Subcutaneous adipose tissue (tissue), 4 donors: ENCODE measurements around the gene CMBL. TPM values are rescaled to one million over a fixed set of nuclear protein-coding genes. Genes with fewer than 3 reads are reported as not detected.

Source experiments
- CTCF ChIP-seq: fragments of 450-650 bp; IDR thresholded peaks from one replicate; pipeline ENCODE4 v1.5.1; 2016; ENCODE audit warnings: low read depth, mild to moderate bottlenecking, control low read depth, antibody characterized with exemption, moderate library complexity
- small RNA-seq: library from RNA; depleted of rRNA; stranded (forward); fragments of <200 nt; gene quantifications from one replicate; pipeline ENCODE3, GENCODE V24; 2016
- total RNA-seq, 4 donors: library from RNA; depleted of rRNA; stranded (reverse); fragments of >200 nt; gene quantifications; one replicate each; pipeline ENCODE4 v1.1.0, GENCODE V29; 2016

The CMBL gene
- total RNA-seq, 4 donors from 2014 or later = 8.5 to 19.9 (median 14.6) TPM

- TF ChIP-seq CTCF = no peak
Observed at GRCh38 chr5:10243660-10244240, 64.0 kb downstream of the CMBL start.

DNA sequence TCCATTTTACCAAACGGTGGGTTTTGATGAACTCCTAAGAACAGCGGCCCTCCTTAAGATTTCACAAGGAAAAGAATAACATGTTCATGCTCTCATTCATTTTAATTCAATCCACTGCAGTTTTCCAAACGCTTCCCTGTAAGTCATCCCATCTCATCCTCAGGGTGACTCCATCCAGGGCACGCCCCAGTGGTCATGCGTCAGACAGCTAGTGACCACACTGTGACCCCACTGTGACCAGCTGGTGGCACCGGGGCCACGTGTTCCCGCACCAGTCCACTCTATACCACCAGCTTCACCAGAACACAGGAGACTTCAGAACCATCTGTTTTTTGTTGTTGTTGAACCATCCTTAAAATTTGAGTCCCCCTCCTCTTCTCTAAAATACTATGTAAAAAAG is 72.4 kb downstream of the CMBL start:
- TF ChIP-seq CTCF = no peak

DNA sequence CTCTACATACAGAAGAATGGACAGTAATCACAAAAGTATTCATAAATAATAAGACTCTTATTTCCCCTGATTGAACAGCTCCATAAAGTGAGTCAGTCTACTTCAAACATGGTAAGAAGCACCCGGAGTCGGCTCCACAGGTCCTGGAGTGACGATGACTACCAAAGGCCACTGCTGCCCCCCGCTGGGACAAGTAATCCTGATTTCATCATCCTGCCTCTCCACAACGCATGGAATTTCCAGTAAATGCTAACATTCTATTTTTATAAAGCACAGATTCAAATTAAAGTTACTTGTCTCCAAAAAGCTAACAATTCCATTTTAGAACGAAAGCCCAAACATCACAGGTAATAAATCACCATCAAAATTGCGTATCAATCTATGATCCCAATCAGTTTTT is 74.2 kb downstream of the CMBL start:
- TF ChIP-seq CTCF = no peak

GRCh38 chr5:10233011-10233410 is 74.7 kb downstream of the CMBL start:
- no peak for TF ChIP-seq CTCF

- TF ChIP-seq CTCF = no peak
Observed at GRCh38 chr5:10232386-10232785, 75.3 kb downstream of the CMBL start.

DNA sequence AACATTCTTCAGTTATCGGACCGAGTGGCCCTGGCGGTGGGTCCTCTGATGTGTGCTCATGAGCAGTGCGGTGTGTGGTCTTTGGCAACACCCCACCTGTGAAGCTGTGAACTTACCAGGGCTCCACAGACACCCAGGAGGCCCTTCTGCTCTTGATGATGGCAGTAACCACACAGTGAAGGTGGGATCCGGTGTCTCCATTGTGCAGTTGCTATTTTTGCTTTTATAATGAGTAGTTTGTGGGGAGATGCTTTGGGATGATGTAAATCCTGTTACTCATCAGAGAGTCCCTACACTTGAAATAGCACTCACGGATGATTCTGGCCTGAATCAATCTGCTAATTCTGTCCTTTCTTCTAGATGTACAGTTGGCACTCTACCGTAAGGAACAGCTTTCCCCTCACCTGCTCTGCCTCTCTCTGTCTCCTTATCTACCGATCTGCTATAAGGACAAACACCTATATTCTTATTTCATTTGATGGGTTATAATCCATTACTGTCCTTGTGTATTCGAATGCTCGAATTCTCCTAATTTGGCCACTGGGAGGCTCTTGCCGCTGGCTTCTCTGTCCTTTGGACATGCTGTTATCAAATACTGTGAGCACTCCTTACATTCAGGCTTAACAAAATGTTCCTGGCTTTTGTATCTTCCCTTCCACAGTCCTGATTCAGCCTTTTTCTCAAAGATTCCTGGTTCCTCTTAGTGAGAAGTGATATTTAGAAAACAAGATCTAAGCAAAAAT is 78.2 kb downstream of the CMBL start:
- no peak for TF ChIP-seq CTCF

DNA sequence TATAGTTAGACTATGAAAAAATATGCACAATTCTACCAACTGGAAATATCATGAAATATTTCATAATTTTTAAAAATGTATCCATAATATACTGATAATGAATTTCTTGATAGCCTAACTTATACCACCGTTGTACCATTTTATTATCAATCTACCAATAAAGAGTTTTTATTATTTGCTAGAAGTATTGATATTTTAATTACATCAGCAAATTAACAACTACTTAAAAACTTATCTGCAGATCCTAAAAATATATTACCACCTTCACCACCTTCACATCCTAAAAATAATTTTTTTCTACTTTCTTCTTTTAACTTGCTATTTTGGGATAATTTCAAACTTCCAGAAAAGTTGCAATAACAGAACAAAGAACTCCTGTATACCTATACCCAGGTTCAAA is 79.4 kb downstream of the CMBL start:
- no peak for TF ChIP-seq CTCF

Small RNA genes within 50 kb of the gene (small RNA-seq; reads per million reads assigned to genes)
- 0.49 reads per million for gene RF00019

Other genes starting within 250 kb of the CMBL start
- gene ATPSCKMT, start 58.0 kb downstream of the CMBL start, total RNA-seq = 10 to 100 TPM; 10.0 to 28.7 (median 19.7) TPM
- 100 to 1,000 TPM; 130 to 187 (median 153) TPM for gene CCT5, start 57.6 kb downstream of the CMBL start, total RNA-seq
- gene MARCHF6, start 45.8 kb upstream of the CMBL start, total RNA-seq = 100 to 1,000 TPM in 3 of 4 donors, 10 to 100 TPM in 1; 80.1 to 136 (median 108) TPM
- 1 to 10 TPM in 1 of 4 donors, not detected in 3; 1.1 TPM for gene ROPN1L, start 134.0 kb upstream of the CMBL start, total RNA-seq